Posterior vena cava (tissue), 2 donors: ENCODE results near the gene PTCD2. TPM values are rescaled to one million over a fixed set of nuclear protein-coding genes. Genes with fewer than 3 reads are reported as not detected.

Experiments used
- DNase-seq: peaks from one replicate; pipeline ENCODE4 v3.0.0-alpha.2; 2020; ENCODE audit warnings: low spot score
- intact Hi-C, 2 donors: fragments of 100-400 bp; cut with DNase I; formaldehyde crosslinking; loops; one replicate each; pipeline versions ENCODE4 v1.14.1 to v1.14.2; 2022 to 2023
- total RNA-seq, 2 donors: library from RNA; stranded (reverse); fragmentation: NEBNext Ultra II Directional; extraction: Animal tissue kit (Norgen Biotek cat#: 25700); gene quantifications; one replicate each; pipeline ENCODE4 v1.2.1, GENCODE V29; 2021
- donor health status: DM: yes; HTN: yes; CAD: no.
- donor health status: DM: yes; HTN: yes; CAD: no.

PTCD2 gene
- total RNA-seq, 2 donors from 2014 or later, result 6.6 to 9.9 TPM

DNA sequence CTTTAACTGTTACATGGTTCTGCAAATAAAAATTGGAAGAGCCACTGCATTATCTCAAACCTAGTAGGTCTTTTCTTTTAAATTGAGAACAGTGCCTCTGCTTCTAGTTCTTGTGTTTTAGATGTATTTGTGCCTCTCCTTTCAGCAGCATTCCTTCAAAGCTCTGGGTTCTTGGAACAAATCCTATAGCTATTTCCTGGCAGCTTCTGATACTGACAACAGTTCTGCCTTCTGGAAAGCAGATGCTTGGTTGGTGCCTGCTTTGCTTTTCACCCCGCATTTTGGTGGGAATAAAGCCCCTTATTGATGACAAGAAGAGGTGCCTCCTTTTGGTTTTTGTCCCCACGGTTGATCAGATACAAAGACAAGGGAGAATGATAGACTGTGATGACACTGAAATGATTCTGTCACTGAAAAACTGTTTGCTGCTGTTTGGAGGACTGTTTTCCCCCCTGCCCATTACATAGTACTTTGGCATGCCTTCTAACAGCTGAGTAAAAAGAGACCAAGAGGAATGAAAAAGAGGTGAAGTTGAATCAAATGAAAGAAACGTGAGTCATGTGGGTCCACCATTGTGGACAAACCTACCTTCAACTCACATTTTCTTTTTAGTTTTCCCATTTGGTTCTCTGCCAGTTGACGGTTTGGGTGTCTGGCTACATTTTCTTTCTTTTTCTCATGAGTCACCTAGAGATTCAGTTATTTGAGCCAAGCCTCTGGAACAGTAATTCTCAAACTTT is 5.6 kb downstream of the PTCD2 start:
- intact Hi-C loops, result no loop called here
- no peak for DNase-seq

DNA sequence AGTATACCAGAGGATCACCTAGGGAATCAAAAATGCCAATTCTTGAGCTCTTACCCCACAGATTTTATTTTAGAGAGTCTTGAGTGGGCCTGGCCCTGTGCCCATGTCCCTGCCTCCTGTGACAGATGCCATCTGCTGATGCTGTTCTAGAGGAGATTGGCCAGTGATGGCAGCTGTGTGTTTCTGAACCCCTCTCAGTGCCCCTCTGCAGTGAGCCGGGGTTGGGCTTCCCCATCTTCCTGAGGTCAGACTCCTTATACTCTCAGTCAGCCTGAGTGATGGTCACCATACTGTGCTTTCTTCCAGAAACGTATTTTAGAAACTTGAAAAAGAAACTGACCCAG is 6.1 kb downstream of the PTCD2 start:
- no peak for DNase-seq
- intact Hi-C loops, result no loop called here

DNA sequence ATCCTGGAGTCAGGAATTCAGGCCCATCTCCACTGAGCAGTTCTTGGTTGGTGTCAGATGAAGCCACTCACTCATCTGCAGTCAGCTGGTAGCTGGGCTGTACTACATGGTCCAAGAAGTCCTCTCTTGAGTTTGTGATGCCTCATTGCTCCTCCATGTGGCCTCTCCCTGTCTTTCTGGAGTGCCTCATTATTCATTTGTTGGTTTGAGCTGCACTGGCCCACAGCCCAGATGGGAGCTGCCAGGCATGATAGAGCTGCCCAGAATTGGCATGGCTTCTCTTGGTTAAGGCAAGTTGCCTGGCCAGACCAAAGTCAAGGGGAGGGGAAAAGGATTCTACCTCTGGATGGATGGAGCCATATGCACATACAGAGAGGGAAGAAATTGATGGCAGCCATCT is 8.0 kb downstream of the PTCD2 start:
- DNase-seq, result no peak

DNA sequence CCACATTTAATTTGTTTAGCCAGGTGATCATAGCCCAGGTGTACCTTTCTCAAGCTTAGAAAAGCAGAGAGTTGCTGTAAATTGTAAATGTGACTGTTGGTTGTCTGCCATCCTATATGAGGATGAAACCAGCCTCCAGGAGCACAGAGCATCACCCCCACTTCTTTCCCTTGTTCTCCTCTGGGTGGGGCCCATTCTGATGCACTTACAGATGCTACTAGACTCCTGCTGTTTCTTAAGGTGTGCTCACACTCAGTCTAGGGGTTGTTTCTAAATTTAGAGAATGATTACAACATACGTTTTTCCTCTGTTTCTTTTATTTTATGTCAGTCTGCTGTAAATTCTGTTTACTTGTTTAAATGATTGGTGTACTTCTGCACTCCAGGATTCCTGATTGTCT is 10.5 kb downstream of the PTCD2 start:
- intact Hi-C loops, result no loop called here
- DNase-seq, result no peak

More for the DNA sequence above, 8.0 kb downstream of the PTCD2 start:
- intact Hi-C loops, result no loop called here

DNA sequence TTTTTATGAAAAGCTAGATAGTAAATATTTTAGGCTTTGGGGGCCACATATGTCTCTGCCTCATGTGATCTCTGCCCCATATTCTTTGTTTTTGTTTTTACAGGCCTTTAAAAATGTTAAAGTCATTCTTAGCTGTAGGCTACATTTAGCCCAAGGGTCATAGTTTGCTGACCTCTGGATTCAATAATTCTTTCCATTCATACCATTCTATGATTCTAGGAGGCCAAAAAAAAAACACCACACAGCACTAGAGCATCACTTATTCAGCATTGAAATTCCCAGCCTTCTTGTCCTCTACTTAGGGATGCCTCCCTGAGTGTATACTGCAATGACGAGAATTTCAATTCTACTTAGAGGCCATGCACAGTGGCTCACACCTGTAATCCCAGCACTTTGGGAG is 17.0 kb downstream of the PTCD2 start:
- DNase-seq, result no peak
- intact Hi-C loops, result no loop called here

DNA sequence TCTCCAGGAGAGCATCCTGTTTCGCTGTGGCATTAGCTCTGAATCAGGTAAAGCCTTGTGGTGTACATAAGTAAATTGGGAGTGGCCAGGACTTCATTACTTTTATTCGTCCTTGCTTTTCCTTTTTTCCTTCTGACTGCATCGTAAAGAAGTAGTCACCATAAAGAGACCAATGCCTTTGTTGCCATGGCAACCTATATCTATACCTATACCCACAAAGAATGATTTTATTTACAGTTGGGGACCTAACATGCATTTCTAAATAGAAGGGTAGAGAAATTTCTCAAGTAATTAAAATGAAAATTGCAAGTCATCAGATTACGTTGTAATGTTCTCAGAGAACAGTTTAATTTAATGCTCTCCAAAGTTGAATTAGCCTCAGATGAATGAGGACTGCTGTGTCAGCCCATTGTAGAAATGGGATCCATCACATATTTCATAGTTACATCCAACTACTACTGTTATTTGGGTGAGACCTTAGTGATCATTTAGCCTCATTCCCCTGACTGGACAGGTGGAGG is 18.6 kb downstream of the PTCD2 start:
- intact Hi-C loops, result no loop called here

DNA sequence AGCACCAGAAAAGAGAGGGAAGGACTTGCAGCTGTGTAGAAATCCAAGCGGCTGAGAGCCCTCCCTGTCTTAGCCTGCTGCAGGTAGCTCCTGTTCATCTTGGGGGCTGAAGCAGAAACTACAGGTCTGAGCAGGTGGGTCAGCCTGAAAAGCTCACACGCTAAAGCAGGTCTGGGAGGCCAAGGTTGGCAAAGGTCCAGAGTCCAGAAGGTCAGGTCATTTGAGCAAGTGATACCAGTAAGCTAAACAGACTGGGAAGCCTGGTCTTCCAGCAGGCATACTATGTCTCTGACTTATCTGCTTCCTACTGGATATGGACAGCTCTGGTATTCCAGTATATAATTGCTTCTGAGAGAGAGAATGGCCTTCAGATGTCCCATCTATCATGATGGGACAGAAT is 26.2 kb downstream of the PTCD2 start:
- DNase-seq, result no peak
- intact Hi-C loops, result no loop called here

More for the DNA sequence above, 18.6 kb downstream of the PTCD2 start:
- DNase-seq, result no peak

DNA sequence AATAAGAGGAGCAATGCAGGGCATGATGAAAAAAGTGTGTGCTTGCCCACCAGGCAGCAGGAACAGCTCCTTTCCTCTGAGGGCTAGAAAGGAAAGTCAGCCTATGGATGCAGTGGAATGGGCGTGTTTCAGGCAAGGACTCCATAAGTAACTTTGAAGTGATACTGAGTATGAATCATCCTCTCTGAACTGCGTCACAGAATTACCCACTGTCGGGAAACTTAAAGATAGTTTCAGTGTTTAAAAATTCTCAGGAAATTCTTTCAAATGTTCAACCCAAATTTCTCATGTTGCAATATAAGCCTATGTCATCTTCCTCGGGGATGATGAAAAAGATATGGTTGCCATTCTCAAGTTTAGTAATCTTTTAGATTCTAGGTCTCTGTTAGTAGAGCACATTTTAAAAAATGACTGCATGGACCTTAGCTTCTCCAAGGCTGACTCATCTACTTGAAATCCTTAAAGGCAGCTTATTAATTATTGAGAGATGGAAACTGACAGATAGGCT is 27.7 kb downstream of the PTCD2 start:
- intact Hi-C loops, result no loop called here
- DNase-seq, result no peak

DNA sequence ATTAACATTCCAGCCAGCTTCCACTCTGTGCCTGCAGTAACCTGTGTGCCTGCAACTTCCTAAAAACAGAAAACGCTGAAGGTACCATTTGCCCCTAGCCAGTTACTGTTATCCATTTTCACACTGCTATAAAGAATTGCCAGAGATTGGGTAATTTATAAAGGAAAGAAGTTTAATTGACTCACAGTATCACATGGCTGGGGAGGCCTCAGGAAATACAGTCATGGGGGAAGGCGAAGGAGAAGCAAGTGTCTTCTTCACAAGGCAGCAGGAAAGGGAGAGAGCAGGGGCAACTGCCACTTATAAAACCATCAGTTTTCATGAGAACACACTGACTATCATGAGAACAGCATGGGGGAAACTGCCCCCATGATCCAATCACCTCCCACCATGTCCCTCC is 31.2 kb downstream of the PTCD2 start:
- intact Hi-C loops, result no loop called here
- no peak for DNase-seq

DNA sequence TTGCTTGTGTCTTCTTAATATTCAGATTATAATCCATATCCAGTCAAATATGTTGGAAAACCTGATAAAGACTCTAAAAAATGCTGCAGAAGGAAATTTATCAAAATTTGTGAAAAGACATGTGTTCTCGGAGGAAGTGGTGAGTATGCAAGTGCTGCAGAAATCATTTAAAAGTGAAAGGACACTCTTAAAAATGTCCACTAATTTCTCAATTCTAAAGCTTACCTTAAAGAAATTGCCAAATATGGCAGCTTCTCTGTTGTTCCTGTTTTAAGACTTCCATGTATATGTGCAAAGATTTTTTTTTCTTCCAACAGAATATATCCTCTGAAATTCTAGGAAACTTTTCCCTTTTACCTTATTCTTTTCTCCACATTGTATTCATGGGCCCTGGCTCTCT is 32.4 kb downstream of the PTCD2 start:
- no peak for DNase-seq
- intact Hi-C loops, result no loop called here

DNA sequence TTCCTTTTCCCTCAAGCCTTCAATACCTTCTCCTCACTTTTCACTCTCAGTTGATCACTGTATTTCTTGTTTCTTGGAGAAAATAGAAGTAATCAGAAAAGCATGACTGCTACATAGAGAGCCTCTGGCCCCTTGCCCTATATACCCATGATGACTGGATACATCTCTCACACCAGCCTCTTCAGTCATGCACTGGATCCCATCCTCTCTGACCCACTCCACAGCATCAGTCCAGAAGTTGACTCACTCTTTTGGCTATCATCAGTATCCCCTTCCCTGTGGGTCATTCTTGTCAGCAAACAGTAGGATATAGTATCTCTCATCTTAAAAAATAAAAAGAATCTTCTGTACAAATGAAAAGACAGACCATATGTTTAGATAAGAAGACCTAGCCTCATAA is 32.9 kb downstream of the PTCD2 start:
- intact Hi-C loops, result no loop called here
- no peak for DNase-seq

DNA sequence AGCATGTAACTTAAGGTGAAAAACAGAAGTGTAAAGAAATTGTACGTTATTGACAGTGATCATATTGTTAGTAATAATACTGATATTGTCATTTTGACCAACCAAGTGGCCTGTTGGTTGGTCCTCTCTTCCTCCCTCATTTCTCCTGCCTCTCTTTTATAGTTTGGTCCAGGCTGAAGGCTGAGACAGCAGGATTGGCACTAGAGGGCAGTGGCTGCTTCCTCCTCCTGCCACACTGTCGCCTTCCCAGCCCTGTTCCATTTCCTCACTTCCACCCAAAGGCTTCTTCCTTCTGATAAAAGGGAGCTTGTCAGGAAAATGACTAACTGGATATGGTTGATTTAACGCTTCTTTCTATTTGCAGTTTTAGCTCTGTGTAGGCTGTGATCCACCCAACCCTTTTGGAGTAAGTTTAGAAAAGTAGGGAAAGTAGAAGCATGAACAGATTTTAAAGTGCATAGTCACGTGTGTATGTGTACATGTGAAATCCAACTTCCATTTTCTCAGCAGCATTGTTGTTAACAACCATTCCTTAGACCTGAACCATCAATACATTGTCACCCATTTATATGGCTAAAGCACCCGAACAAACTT is 35.6 kb downstream of the PTCD2 start:
- no peak for DNase-seq
- intact Hi-C loops, result no loop called here

DNA sequence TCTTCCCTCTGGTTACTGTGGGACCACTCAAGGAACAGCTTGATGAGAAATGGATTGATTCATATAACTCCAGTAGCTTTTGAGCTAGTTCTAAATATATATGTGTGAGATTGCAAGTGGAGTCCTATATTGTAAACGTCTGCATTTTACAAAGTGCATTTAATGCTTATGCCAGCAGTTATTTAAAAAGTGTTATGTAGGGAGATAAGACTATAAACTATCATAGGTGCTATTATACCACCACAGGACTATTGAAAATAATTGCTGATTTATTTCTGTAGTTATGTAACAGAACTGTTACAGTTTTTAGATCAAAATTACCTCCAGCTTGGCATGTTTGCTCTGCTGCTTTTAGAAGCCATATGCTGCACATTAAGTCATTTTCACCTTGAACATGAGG is 36.2 kb downstream of the PTCD2 start:
- intact Hi-C loops, result no loop called here
- DNase-seq, result no peak

DNA sequence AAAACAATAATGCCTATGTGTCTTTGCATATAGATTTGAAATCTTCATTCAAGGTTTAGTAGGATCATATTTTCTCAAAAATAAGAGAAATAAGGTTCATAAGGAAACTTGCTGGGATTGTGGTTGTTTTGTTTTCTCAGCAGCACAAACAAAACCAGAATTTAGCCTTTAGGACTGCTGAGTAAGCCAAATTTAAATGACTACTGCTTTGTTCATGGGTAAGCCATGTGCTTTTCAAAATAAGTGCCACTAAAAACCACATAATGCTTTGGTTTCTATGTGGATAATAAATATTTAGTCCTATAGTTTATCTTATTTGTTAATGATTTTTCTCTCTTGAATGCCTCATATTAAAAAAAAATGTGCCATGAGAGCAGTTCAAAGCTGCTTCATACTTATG is 38.8 kb downstream of the PTCD2 start:
- intact Hi-C loops, result no loop called here

DNA sequence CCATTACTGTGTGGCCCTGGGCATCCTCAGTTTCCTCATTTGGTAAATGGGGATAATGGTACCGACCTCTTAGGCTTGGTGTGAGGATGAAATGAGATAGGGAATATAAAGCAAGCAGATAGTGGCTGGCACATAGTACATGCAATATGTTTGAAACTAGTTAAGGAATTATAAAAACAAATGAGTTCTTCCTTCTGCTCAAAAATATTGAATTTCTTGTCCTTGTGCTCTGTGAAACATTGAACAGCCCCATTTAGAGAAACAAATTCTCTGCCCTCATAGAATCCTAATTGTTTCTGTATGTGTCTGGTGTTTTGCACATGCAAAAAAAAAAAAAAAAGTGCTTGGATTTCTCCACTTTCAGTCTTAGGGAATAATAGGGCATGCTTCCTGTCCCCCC is 39.7 kb downstream of the PTCD2 start:
- intact Hi-C loops, result no loop called here
- no peak for DNase-seq

More for the DNA sequence above, 38.8 kb downstream of the PTCD2 start:
- DNase-seq, result no peak

DNA sequence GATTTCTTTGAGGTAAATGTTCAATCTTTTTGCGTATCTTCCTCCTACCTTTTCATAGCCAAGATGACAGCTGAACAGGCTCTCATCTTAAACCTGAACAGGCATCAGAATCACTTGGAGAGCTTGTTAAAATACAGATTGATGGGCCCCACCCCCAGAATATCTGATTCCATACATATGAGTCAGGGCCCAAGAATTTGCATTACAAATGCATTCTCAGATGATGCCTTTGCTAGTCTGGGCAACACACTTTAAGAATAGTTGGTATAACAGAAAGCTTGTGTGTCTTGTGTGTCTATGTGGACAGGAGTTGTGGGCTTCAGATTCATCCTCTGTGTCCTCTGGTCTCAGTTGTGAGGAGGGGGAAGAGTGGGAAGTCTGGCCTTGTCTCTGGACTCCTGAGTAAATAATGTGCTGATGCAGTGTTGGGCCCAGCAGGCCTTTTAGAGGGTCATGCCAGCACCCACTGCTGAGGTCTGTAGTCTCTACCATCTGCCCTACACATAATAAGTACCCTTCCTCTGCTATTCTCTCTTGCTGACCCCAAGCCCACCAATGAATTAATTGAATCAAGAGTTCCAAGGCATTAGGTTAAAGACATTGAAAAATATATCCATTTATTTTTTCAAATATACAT is 43.1 kb downstream of the PTCD2 start:
- intact Hi-C loops, result no loop called here
- no peak for DNase-seq

DNA sequence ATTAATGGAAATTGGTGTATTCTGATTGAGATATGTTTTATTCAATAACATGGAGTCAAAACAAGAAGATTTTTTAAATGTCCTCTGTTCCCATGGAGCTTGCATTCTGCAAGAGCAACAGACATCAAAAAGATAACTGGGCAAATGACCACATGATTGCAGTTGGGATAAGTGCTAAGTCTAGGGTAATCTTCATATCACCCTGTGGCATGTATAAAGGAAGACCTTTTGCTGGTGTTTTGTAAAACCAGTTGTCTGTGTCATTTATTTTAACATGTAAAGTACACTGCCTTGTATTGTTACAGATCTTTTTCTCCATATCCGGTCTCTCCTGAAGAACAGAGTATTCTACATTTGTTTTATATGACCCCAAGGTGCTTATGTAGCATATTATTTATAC is 44.0 kb downstream of the PTCD2 start:
- intact Hi-C loops, result no loop called here
- no peak for DNase-seq

DNA sequence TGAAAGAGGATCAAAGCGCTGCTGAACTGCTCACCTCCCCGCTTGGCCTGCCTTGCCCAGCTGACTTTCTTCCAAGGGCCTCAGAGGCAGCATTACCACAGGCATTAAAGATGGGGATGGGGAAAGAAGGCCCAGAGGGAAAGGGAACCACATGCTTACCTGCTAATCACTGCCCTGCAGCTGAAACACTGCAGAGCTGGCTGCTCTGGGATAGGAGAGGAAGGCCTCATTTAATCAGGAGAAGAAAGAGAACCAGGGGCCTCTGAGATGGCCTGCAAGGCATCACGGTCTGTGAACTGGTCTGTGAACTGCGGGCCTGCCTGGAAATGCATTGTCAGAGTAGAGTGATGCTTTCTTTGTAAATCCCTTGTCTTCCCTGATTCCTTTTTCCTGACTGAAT is 44.8 kb downstream of the PTCD2 start:
- no peak for DNase-seq

DNA sequence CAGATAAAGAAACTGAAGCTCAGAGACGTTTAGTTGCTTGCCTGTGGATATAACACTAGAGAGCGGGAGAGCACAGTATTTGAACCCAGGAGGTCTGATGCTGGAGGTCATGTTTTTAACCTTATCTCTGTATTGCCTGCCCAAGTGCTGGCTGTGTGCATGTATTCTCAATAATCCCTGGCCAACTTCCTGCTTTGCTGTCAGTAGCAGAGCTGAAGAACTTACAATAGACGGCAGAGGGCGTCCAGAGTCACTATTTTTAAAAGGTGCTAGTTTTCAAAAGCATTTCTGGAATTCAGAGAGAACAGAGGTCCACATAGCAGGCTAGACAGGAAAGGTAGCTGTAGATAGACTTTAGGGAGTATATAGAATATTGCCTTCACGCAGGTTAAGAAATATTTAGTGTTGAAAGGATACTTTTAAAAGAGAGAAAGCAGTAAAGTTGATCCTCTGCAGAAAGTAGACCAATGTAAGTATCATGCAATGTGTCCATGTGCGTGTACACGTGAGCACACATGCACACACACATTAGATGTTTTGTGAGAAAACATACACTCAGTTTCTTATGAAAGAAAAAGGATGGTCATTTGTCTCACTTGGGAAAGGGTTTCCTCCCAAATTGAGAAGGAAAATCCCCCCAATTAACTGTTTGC is 46.3 kb downstream of the PTCD2 start:
- no peak for DNase-seq

More for the DNA sequence above, 44.8 kb downstream of the PTCD2 start:
- intact Hi-C loops, result loop anchor here in 1 of 2 donors (5.0 kb wide), 1 partner anchor 157 kb away; no protein-coding TSS in a partner anchor

DNA sequence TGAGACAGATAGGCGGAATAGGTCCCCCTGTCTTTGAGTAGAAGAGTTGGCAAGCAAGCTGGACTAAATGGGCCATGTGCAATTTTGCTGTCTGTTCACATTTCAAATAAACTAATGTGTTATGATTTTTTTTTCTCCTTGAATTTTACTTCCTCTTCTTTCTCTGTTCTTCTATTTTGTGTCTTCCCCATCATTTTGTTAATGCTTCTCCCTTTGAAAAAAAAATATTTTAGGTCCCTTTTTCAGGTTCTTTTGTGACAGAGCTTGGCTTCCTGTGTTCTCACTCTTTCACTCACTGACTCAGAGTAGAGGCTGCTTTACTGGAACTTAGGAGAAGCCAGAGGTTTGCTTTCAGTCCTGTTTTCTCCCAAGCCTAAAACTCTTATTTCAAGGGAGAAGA is 48.1 kb downstream of the PTCD2 start:
- intact Hi-C loops, result loop anchor here in 1 of 2 donors (5.0 kb wide), 1 partner anchor 154 kb away; no protein-coding TSS in a partner anchor
- no peak for DNase-seq

More for the DNA sequence above, 46.3 kb downstream of the PTCD2 start:
- intact Hi-C loops, result loop anchor here in 1 of 2 donors (5.0 kb wide), 1 partner anchor 156 kb away; no protein-coding TSS in a partner anchor
